DMS153 treated with DMSO at 0.1 percent for 48 hours (cell line): Measurements from ENCODE around the gene MICA.
"Not testable (repeated sequence)": the region's sequence is repeated elsewhere in the genome, so short reads cannot be mapped to it uniquely, and the experiment has no call there.

Experiments
- DNase-seq: peaks from one replicate; lab custom pipeline; 2025; ENCODE audit not compliant: unreplicated experiment; lab: John Stamatoyannopoulos, UW

Gene MICA

GRCh38 chr6:31403283-31404060 lies at the start of gene MICA:
TSS of gene MICA (plus strand) at chr6:31403595. CDS start at chr6:31403633, 38 bp downstream.
- no peak for DNase-seq

GRCh38 chr6:31354158-31354863 lies 49.1 kb upstream of the MICA start:
- DNase-seq: no peak

- no peak for DNase-seq
Measured at GRCh38 chr6:31354864-31355582, 48.4 kb upstream of the MICA start.

- DNase-seq: no peak
Measured at GRCh38 chr6:31355583-31355948, 47.8 kb upstream of the MICA start.

DNA sequence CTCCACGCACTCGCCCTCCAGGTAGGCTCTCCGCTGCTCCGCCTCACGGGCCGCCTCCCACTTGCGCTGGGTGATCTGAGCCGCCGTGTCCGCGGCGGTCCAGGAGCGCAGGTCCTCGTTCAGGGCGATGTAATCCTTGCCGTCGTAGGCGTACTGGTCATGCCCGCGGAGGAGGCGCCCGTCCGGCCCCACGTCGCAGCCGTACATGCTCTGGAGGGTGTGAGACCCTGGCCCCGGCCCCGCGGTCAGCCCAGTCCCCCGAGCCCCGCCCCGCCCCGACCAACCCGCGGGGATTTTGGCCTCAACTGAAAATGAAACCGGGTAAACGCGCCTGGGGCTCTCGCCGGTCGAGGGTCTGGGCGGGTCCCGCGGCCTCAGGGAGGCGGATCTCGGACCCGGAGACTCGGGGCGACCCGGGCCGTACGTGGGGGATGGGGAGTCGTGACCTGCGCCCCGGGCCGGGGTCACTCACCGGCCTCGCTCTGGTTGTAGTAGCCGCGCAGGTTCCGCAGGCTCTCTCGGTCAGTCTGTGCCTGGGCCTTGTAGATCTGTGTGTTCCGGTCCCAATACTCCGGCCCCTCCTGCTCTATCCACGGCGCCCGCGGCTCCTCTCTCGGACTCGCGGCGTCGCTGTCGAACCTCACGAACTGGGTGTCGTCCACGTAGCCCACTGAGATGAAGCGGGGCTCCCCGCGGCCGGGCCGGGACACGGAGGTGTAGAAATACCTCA lies 47.0 kb upstream of the MICA start:
- no peak for DNase-seq

- DNase-seq: peak; percentile 49
Measured at GRCh38 chr6:31356946-31357466, 46.4 kb upstream of the MICA start, which contains the start of gene HLA-B. TSS of gene HLA-B (minus strand) at chr6:31357179. CDS start at chr6:31357158, 21 bp downstream.

- no peak for DNase-seq
Measured at GRCh38 chr6:31357886-31358285, 45.5 kb upstream of the MICA start.

- DNase-seq: no peak
Measured at GRCh38 chr6:31358302-31358701, 45.1 kb upstream of the MICA start.

GRCh38 chr6:31359581-31359980 lies 43.8 kb upstream of the MICA start:
- DNase-seq: no peak

DNA sequence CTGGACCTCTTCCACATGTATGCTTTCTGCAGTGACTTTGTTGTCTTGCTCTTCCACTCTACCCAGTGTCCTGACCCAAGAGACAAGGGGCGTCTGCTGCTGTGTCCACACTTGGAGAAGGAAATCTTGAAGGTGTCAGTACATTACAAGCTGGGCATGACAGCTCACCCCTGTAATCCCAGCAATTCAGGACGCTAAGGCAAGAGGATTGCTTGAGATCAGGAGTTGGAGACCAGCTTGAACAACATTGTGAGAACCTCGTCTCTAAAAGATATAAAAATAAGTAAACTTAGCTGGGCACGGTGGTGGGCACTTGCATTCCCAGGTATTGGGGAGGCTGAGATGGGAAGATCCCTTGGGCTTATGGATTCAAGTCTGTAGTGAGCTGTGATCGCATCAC lies 40.6 kb upstream of the MICA start:
- no peak for DNase-seq

- no peak for DNase-seq
Measured at GRCh38 chr6:31363811-31364210, 39.6 kb upstream of the MICA start.

DNA sequence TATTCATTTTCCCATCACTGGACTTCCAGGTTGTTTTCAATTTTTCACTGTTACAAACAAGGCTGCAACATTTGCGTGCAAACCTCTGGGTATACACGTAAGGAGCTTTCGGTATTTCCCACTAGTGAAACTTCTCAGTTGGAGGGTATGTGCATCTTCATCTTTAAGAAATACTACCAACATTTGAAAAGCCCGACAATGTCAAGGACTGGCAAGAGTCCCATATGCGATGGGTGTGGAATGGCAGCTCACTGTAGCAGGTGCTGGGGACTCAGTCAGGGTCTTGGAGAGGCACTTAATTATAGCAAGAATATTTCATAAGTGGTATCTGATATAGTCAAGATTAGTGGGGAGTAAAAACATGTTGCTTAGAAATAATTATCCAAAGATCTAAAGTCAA lies 37.5 kb upstream of the MICA start:
- DNase-seq: no peak

GRCh38 chr6:31366693-31367470 lies 36.5 kb upstream of the MICA start:
- DNase-seq: peak; percentile 78

DNA sequence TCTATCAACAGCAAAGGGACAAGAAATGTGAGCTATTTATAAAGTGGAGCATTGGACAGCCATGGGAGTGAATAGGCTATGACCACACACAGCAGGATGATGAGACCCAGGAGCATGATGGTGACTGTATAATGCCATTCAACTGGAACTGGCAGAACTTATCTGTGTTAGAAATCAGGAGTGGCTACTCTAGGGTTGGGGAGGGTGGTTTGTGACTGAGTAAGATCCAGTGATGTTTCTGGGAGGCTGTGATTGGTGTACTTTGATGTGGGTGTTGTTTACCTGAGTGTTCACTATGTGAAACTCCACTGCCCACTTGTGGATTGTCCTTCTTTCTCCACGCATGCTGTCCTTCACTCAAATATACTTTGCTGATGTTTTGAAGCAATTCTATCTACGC lies 34.9 kb upstream of the MICA start:
- no peak for DNase-seq

GRCh38 chr6:31374118-31374517 lies 29.3 kb upstream of the MICA start:
- not testable (repeated sequence) for DNase-seq

DNA sequence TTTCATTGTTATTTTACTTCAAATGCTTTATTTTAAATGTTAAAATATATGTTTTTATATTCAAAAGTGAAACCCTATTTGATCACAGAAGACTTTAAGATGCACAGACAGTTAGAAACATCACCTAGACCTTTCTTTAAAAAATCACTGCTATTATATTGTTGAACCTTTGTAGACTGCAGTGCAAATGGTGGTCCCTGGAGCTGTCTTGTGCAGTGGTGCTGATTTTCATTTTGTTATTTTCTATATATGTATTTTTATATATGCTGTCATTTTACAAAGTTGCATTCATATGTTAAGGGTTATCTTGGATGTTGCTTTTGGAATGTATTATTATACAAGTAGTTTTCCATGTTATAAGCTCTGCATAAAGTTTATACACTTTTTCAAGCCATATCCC lies 27.7 kb upstream of the MICA start:
- DNase-seq: no peak

GRCh38 chr6:31377029-31377428 lies 26.4 kb upstream of the MICA start:
- no peak for DNase-seq

- no peak for DNase-seq
Measured at GRCh38 chr6:31378062-31378720, 25.2 kb upstream of the MICA start.

GRCh38 chr6:31378721-31379103 lies 24.7 kb upstream of the MICA start:
- DNase-seq: no peak

GRCh38 chr6:31379850-31380249 lies 23.5 kb upstream of the MICA start:
- DNase-seq: no peak
